Stimulated activated CD8-positive, alpha-beta memory T cell treated with anti-CD3 and anti-CD28 coated beads, Interleukin-12 subunit alpha, Interleukin-12 subunit beta, amount 100 ng/mL, for 24 hours (primary cell): Measurements from ENCODE around the gene TRPM5.
A peak's percentile ranks its signal among the peaks of the same experiment; 100 is the strongest.

ENCODE experiments used
- DNase-seq: peaks from one replicate; pipeline ENCODE4 v3.0.0-alpha.2; 2020; ENCODE audit errors: extremely low read depth

The TRPM5 gene

DNA sequence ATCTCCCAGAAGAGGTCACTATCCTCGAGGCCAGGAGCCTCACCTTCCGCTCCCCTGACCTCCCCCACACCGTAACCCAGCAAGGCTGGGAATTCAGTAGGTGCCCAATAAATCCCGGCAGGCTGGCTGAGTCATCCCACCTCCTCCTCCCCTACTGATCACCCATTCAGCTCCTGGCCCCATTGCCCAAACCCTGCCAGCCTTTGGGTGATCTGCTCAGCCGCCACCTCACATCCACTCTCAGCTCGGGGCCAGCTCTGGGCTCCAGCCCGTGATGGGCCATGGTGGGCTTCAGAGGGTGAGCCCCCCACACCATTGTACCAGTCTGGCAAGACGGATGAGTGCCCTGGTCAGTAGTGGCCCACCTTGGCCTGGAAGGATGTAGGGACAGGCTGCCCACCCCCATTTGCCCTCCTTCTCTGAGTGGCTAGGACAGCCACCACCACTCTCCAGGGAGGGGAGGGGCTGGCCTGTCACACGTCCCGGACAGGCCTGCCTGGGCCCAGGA lies 8.2 kb downstream of the TRPM5 start:
- DNase-seq = no peak

DNA sequence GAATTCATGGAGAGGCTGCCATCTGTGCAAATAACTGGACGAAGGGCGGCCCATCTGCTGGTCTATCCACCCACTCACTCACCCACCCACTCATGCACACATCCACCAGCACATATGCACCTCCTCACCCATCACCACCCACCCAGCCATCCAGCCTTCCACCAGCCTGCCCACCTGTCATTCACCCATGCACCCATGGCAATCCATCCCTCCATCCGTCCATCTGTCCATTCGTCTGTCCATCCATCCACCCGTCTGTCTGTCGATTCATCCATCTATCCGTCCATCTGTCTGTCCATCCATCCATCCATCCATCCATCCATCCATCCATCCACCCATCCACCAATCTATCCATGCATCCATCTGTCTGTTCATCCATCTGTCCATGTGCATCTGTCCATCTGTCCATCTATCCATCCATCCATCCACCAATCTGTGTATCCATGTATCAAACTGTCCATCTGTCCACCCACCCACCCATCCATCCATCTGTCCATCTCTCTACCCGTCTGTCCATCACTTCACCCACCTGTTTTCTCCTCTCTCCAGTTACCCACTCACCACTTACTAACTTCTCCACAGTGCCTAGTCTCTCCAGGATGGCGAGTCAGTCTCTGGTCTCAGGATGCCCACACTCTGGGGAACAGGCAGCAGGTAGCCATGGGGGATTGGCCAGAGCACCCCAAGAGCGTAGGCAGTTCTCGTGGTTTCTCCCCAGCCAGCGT lies 8.9 kb downstream of the TRPM5 start:
- no peak for DNase-seq

DNA sequence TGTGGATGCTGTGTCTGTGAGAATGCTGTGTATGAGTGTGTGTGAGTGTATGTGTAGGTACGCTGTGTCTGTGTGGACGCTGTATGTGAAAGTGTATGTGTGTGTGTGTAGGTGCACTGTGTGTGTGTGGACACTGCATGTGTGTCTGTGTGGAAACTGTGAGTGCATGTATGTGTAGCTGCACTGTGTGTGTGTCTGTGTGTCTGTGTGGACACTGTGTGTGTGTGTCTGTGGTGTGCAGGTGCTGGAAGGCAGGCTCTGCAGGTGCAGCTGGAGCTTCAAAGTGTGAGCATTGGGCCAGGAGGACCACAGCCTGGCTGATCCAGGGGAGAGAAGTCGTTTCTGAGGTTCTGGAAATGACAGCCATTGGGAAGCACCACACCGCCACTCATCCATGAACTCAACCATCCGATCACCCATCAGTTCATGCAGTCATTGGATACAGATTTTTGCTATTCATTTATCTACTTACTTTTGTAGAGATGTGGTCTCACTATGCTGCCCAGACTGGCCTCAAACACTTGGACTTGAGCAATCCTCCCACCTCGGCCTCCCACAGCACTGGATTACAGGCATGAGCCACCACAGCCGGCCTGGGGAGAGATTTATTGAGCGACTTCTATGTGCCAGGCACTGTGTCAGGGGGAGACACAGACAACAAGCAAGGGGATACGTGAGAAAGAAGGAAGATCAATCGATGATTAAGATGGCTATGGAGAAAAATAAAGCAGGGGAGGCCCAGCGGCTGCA lies 9.6 kb downstream of the TRPM5 start:
- no peak for DNase-seq

DNA sequence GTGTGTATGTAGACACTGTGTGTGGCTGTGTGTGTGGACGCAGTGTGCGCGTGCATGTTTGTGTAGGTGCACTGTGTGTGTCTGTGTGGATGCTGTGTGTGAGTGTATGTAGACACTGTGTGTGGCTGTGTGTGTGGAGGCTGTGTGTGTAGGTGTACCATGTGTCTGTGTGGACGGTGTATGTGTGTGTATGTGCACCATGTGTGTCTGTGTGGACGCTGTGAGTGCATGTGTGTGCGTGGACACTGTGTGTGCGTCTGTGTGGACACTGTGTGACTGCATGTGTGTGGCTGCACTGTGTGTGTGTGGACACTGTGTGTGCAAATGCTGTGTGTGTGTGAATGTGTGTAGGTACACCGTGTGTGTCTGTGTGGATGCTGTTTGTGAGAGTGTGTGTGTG lies 10.3 kb downstream of the TRPM5 start:
- DNase-seq = no peak

DNA sequence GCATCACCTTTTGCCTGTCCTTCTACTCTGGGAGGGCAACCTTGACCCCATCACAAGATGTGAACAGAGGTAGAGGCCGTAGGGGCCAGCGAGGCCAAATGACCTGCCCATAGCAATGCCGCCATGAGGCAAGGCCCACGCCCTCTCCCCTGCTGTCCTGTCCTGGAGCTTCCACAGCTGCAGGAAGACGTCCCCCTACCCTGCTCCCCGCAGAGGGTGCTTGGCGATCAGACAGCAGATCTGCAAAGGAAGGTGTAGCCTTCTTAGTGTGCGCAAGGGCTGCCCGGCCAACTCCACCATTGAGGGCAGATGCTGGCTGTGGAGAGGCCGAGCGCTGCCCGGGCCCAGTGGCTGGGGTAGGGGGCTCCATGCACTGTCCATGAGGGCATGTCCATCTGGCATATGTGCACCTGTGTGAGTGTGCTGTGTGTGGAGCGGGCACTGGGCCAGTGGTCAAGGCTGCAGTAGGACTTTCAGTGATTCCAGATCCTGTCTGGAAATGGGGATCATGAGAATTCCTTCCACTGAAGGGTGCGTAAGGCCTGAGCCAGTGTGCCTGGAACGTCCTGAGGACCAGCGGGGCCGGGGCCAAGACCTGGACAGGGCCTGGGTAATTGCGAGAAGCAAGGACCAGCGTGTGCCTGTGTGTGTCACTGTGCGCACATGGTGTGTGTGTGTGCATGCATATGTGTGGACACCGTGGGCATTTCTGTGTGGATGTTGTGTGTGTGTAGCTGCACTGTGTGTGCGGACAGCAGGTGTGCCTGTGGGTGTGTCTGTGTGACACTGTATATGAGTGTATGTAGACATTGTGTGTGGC lies 11.0 kb downstream of the TRPM5 start:
- DNase-seq = no peak

DNA sequence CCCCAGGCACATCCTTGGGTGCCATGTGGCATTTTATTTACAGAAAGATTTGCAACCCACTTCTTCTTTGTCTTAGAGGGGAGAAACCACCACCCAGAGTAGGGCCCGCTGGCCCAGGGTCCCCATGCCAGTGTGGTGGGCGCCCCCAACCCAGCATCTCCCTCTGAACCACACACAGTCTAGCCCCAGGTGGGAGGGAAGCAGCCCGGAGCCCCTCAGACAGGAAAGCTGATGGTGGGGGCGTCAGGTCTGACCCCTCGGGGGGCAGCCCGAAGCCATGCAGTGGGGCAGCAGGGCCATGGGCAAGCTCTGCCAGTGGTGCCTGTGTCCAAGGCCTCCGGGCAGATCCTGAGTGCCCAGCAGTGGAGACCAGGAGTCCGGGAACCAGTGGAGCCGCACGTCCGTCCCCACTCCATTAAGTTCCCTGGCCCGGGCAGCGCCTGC lies 11.7 kb downstream of the TRPM5 start:
- DNase-seq = no peak

DNA sequence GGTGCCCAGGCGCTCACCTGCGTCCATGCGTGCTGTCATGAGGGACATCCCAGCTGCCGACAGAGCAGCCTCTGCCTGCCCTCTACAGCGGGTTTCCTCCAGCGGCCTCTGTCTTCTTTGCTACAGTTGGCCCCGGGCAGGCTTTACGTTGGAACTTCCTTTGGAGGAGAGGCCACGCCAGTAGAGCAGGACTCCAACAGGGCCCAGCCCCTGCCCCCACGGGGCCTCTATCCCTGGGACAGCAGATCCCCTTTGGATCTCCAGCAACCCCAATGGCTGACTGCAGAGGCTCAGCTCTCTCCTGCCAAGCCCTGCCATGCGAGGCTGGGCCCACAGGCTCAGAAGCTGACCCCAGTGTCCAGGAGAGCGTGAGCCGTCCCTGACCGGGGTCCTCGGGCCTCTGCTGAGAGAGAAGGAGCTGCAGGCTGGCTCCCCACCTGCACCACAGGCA lies 12.1 kb downstream of the TRPM5 start:
- no peak for DNase-seq

DNA sequence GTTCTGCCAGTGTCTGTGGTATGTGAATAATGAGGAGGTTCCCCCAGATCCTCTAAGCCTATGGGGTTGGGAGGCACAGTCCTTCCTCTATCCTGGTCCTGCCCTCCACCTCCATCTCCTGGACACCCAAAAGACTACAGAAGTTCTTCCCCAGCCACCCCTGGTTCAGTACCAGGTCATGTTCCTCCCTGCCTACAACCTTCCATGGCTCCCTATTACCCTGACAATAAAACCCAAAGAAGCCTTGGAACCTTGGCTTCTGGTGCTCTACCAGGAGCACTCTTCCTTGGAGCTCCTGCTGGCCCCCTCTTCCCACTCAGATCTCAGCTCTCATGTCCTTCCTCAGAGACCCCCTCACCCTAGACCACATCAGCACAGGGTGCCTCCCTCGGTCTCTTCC lies 12.9 kb downstream of the TRPM5 start:
- no peak for DNase-seq

DNA sequence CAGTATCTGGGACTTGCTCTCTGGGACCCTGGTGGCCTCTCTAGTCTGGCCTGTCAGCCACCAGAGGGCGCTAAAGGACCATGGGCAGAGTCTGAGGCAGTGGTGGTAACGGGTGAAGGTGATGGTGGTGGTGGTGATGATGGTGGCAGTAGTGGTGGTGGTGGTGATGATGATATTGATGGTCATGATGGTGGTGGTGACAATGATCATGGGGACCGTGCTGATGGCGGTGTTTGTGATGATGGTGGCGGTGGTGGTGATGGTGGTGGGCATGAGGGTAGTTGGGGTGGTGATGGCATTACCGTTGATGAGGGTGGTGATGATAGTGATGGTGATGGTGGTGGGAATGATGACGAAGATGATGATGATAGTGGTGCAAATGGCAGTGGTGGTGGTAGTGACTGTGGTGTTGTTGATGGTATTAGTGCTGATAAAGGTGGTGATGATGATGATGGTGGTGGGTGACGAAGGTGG lies 16.0 kb downstream of the TRPM5 start:
- DNase-seq = peak; percentile 60

DNA sequence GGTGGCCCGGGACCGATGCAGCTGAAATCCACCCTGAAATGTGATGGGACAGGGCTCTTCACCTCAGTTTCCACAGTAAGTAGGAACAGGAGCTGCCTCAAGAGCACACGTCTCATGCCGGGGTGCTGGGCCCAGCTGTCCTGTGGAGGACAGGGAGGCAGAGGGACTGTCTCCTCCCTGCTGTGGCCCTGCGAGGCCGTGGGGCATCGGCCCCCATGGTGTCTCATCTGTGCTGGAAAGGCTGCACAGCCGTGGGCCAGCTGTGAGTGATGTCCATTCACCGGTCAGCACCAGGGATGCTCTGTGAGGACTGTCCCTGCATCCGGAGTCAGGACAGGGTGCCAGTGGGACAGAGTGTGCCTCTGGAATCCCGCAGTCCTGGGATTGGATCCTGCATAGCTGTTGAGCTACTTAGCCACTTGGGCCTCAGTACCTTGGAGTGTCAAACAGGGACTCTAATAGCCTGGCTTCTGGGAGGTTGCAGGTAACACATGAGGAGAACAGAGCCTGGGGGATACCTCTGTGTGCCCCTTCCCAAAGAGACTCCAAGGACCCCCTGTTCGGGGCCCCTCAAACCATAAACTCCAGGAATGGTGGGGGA lies 16.5 kb downstream of the TRPM5 start:
- no peak for DNase-seq

DNA sequence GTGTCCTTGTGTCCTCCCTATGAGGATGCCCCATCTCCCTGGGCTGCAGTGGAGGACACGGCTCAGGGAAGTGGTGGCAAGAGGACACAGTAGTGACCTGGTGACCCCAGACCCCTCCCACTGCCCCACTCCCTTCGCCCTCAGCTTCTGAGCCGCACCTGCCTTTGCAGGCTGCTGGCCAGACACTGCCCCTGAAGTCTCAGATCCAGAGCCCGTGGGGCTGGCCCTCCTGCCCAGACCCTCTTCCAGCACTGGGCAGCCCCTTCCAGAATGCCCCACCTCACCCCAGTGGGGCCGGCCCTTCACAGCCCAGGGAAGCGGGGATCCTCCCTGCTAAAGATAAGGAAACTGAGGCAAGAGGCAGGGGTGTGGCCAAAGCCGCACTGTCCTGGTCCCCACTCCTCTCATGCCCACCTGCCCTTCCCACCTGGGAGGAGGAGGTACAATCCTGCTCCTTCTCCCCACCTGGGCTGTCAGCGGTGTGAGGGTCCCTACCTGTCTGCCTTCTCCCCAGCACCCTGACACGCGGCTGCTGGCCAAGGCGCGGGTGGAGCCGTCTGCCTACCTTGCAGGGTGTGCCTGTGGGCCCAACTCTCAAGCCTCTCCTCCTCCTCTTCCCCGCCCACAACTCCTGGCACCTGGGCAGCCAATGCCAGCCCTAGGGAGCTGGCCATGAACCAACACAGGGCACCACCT lies 17.3 kb downstream of the TRPM5 start:
- DNase-seq = no peak

DNA sequence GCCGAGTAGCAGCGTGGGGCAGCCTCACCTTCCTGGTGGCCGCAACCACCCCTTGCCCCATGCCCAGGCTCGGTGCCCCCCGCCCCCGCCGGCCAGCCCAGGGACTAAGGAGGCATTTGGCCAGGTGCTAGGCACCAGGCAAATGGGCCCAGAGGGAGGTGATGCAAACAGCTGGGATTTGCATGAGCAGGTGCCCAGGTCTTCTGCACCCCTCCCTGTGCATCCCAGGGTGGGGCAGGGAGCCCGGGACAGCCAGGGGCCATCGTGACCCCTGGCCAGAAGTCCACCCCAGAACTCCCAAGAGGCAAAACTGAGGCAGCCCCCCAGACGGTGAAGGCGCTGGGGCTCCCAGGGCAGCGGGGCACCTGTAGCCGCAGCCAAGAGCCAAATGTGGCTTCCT lies 18.1 kb downstream of the TRPM5 start:
- DNase-seq = no peak

DNA sequence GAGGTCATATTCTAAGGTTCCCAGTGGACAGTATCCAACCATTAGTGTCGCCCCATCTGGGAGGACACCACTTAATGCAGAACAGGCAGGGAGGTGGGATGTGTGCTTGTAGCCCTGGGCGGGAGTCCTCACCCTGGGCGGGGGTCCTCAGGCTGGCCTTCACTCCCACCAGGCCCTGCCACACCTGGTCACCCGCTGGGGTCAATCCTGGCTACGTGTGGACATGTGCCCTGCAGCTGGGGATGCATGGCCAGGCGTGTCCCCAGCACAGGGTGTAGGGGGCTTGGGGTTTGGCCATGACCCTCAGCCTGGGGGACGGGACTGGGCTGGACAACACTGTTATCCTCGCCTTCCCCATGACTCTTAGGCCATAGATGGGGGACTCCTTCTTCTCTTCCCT lies 18.8 kb downstream of the TRPM5 start:
- DNase-seq = no peak

DNA sequence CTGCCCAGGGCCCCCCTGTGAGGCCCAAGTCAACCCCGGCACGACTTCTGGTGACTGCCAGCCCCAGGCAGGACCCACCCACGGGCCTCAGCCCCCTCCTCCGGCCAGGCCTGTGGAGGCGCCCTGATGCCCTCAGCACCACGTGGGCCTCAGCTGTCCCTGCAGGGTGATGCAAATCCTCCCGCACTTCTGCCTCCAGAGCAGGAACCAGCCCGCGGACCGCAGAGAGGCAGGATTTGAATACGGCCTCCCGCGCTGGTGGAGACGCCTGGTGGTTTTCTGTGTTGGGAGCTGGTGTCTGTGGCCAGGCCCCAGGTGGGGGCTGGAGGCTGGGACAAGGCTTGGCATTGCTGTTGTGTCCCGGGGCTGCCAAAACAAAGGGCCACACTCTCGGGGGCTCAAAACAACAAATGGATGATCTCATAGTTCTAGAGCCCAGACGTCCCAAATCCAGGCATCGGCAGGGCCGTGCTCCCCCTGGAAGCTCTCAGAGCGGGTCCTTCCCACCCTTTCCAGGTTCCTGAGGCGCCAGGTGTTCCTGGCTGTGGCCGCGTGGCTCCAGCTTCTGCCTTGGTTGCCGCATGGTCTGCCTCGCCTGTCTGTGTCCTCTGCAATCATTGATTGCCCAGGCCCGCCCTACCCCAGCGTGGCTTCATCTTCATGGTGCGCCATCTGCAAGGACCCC lies 19.4 kb downstream of the TRPM5 start:
- DNase-seq = no peak

DNA sequence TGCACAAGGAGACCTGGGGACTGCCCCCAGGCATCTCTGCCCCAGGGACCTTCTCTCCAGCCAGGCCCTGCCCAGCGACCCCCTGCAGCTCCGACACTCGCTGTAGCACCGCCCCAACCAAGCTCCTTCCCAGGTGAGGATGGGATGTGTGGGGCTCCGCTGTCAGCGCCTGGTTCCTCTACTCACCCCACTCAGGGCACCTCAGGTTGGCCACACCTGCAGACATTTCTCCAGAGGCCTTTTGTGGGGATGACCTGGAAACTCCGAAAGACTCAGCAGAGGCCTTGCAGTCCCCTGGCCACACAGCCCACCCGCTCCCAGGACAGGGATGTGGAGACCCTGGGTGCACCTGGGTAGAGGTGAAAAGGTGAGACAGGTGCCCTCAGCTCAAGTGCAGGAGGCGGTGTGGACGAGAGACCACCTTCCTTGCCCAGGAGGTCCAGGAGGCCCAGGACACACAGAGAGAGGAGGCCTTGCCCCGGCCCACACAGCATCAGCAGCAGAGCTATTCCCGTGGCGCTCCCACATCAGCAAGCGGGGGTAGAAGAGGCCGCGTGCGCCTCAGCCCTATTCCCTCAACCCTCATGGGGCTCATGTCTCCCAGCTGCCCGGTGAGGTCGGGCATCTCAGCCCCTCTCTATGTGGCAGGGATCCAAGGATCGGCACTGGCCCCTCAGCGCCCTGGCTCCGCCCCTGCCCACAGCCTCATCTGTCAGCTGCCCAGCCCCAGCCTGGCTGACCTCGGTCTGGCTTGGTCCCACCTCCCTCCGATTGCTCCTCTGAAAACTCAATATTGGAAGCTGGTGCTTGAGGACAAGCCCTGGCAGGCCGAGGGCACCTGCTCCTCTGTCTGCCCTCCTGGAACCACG lies 20.9 kb downstream of the TRPM5 start:
- DNase-seq = no peak

DNA sequence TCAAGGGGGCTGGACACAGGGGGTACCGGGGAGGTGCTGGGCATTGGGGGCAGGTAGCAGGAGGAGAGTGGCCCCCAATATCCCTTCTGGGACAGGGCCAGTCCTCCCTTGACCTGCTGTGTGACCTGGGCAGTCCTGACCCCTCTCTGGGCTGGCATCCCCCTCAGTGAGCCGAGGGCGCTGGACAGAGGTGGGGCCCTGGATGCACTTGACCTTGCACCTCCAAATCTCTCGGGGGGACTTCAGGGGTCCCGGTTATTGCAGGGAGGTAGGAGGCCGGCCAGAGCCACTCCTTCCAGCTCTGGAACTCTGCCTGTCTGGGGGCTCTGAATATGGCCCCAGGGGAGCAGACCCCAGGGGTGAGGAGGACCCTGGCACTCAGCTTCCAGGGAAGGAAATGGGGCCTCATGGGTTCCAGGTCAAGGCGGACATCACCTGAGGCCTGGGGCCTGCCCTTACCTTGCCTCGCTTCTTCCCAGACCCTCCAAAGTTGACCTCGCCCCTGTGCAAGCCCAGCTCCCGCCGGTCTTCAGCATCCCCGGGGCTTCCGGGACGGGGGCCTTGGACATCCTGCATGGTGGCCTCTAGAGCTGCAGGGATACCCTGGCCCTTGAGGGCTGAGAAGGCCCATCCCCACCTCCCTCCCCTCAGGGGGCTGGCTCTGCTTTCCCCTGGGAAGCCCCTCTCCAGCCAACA lies 21.7 kb downstream of the TRPM5 start:
- no peak for DNase-seq

DNA sequence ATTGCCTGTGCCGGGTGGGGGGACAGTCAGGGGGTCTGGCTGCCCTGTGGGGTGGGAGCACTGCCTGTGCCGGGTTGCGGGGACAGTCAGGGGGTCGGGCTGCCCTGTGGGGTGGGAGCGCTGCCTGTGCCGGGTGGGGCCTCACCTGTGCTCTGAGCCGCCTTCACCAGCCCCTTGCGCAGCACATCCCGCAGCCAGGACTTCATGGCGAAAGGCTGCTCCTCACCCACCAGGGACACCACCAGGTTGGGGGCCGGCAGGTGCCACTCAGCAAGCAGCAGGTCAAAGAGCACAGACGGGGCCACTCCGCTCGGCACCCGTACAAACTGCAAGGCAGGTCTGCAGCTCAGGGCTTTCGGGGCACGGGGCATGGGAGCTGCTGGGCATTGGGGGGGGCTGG lies 22.3 kb downstream of the TRPM5 start:
- no peak for DNase-seq

DNA sequence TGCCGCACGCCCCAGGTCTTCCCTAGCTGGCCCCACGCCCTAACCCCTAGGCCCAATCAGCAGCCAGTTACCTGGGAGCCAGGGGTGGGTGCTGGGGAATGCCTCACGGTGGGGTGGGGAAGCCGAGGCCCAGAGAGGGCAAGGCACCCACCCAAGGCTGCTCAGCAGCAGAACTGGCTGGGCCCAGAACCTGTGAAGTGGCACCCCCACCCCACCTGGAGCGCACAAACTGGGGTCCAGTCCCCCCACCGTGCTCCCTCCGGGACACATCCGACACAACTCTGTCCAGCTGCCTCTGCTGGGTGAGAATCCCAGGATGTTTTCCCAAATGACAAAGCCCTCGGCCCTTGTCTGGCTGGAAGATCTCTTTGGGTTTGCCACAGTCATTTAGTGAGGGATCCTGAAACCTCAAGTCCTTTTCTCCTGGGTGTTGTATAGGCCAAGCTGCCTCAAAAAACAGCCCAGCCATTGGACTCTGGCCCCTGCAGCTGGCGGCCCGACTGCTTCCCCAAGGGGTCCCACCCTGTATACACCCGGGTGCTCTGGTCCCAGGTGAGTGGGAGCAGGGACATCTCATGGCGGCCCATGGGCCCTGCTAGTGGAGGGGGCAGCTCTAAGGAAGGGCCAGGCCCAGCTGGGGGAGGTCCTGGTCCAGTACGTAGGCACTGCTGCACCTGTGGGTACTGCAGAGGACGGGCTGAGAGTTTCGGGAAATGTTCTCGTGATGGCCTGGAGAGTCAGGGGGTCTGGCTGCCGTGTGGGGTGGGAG lies 22.9 kb downstream of the TRPM5 start:
- no peak for DNase-seq
